ENCODE measurements around the gene PMP22.

PMP22 gene

GRCh38 chr17:15260376-15261257 lies 4.5 kb downstream of the PMP22 start:
- peak; percentile 53 for TF ChIP-seq CTCF (conservative IDR thresholded peaks at IDR 0.05; ENCODE audit: low read depth, low read length)
- no peak for DNase-seq (ENCODE audit: low read depth)
- H3K4me3 ChIP-seq (ENCODE audit: low read length), result peak overlapping the region; percentile 81

DNA sequence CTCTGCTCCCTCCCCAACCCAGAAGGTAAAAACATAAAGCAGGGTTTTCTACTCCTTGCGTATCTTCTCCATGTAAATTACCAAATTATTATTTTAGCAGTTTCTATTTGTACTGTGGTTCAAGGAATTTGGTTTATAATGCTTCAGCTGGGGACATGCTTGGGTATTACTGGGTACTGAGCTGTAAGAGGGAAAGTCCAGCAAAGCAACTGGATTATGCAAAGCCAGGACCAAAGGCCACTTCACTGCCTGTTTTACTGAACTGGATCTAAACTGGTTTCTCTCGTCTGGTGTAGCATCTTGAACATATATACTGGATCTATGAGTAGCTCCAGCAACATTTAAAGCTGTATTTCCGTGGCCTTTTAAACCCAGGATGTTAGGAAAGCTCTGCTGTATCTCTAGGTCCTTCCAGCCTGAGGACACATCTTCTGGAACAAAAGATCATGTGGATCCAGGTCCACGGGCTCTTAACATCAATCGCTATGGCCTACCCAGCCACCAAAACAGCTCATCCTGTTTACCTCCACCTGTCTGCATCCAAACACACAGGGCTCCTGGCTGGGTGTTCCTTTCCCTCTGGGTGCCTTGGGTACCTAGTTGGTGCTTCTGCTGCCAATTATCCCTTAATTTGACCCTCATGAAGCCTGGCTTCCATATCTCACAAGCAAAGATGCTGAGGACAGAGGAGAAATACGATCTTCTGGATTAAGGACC lies 7.2 kb downstream of the PMP22 start:
- H3K4me3 ChIP-seq (ENCODE audit: low read length), result no peak overlapping the region
- no peak for TF ChIP-seq CTCF (conservative IDR thresholded peaks at IDR 0.05; ENCODE audit: low read depth, low read length)
- no peak for DNase-seq (ENCODE audit: low read depth)

GRCh38 chr17:15257258-15257788 lies 7.8 kb downstream of the PMP22 start:
- TF ChIP-seq CTCF (conservative IDR thresholded peaks at IDR 0.05; ENCODE audit: low read depth, low read length), result peak; percentile 86
- peak; percentile 66 for DNase-seq (ENCODE audit: low read depth)
- H3K4me3 ChIP-seq (ENCODE audit: low read length), result no peak overlapping the region

DNA sequence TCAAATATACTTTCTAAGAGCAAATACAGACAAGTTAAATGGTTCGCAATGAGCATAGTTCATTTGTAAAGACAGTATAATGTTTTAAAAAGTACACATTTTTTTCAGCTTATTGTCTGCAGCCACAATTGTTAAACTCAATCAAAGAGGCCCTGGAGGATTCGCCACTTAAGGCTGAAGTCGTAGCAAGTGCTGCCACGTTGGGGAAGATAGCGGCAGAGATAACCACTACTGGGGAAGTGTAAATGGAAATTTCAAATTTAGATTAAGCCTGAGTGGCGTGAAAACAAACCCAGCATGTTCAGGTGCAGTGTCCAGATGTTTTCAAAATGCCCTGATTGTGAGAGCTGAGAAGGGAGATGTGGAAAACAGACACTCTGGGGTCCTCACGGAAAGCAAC lies 8.4 kb downstream of the PMP22 start:
- DNase-seq (ENCODE audit: low read depth), result no peak
- no peak for TF ChIP-seq CTCF (conservative IDR thresholded peaks at IDR 0.05; ENCODE audit: low read depth, low read length)
- H3K4me3 ChIP-seq (ENCODE audit: low read length), result no peak overlapping the region

DNA sequence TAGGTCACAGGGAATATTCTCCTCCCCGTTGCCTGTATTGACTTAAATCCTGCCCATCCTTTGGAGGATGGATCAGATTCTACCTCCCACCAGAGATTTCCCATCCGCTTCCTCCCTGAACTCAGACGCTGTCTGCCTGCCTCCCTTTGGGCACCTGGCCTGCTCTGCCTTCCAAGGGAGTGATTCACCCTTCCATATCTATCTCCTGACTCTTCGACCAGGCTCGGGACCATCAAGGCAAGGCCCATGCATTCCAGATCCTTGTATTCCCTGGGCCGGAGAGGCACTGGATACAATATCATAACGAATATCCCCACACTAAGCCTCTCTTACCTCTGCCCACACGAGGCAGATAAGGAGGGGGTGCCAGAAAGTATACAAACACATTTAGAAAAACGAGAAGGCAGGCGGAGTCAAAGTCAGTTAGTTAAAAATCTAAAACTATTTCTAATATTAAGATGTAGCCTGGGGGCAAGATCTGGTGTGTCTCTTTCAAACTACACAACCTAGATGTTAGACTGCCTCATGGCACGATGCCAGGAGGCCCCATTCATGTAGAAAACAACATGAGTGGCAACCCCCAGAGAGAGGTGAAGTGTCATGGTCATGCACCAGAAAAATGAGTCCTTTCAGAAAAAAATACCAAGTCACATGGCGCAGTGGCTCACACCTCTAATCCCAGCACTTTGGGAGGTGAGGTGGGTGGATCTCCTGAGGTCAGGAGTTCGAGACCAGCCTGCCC lies 9.2 kb downstream of the PMP22 start:
- no peak for DNase-seq (ENCODE audit: low read depth)
- H3K4me3 ChIP-seq (ENCODE audit: low read length), result no peak overlapping the region
- no peak for TF ChIP-seq CTCF (conservative IDR thresholded peaks at IDR 0.05; ENCODE audit: low read depth, low read length)

GRCh38 chr17:15250135-15250860 lies 14.8 kb downstream of the PMP22 start:
- TF ChIP-seq CTCF (conservative IDR thresholded peaks at IDR 0.05; ENCODE audit: low read depth, low read length), result no peak
- H3K4me3 ChIP-seq (ENCODE audit: low read length), result no peak overlapping the region
- DNase-seq (ENCODE audit: low read depth), result no peak

All from retinal pigment epithelial cell (primary cell).